Right lung (tissue), 5 donors: ENCODE results near the gene CENPT. TPM values are rescaled to one million over a fixed set of nuclear protein-coding genes. Genes with fewer than 3 reads are reported as not detected.

ENCODE experiments used
- DNase-seq, 2 donors: peaks; one replicate each; pipeline ENCODE4 v3.0.0-alpha.2; 2013
- polyA plus RNA-seq, 5 donors: library from polyadenylated mRNA; unstranded; fragments of 120-200 nt; gene quantifications; one replicate each; pipeline versions ENCODE4 v1.2.1 to v1.2.3, GENCODE V29; 2013; ENCODE audit warnings: inconsistent platforms in 1 of 5, low replicate concordance in 1 of 5; ENCODE audit not compliant: insufficient read length in 5 of 5, insufficient read depth in 1 of 5

Gene CENPT
- polyA plus RNA-seq, 5 donors, result 46.6 to 63.5 (median 55.7) TPM

DNA sequence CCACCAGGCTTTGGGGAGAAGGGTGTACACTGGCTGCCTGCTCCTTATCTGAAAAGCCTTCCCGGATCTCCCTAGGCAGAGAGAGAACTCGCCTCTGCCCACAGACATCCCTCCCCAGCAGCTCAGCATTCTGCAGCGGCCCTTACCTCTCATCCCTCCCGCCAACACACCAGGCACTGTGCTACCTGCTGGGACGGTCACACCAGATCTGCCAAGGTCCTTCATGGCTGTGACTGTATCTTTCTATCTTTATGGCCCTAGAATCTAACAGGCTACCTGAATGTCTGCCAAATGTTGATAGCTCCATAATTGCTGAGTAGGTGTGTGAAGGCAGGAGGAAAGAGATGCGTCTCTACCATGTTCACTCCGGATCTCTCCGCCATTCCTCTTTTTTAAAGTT lies 32.9 kb downstream of the CENPT start:
- no peak for DNase-seq

DNA sequence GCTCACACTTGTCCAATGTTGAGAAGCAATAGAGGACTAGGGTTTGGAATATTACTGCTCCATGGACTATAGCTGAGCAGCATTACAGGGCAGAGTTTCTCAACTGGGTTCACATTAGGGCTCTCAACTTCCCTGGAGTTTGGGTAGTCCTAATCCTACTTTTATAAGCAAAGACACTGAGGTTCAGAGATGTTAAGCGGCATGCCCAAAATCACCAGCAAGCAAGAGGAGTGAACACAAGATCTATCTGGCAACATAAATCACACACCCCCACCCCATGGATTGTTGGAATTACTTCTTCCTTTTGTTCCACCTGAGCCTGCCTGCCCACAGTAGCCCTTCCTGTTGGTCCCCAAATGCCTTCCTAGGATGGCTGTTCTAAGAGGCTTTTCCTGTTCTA lies 35.6 kb downstream of the CENPT start:
- no peak for DNase-seq

DNA sequence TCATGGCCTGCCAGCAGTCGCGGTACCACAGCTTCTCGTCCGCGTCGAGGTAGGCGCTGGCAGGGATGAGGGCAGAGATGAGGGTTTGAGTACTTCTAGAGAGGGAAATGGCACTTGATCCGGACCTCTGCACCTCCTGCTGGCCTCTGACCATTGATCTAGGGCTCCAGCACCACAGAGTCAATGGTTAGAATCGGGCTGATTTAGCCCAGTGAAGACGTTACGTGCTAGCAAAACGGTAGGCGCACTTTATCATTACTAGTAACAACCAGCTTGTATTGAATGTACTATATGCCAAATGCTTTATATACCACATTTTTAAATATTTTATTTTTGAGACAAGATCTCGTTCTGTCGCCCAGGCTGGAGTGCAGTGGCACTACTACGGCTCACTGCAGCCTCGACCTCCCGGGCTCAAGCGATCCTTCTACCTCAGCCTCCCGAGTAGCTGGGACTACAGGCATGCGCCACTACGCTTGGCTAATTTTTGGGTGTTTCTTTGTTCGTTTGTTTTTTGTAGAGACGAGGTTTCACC lies 40.3 kb downstream of the CENPT start:
- no peak for DNase-seq

DNA sequence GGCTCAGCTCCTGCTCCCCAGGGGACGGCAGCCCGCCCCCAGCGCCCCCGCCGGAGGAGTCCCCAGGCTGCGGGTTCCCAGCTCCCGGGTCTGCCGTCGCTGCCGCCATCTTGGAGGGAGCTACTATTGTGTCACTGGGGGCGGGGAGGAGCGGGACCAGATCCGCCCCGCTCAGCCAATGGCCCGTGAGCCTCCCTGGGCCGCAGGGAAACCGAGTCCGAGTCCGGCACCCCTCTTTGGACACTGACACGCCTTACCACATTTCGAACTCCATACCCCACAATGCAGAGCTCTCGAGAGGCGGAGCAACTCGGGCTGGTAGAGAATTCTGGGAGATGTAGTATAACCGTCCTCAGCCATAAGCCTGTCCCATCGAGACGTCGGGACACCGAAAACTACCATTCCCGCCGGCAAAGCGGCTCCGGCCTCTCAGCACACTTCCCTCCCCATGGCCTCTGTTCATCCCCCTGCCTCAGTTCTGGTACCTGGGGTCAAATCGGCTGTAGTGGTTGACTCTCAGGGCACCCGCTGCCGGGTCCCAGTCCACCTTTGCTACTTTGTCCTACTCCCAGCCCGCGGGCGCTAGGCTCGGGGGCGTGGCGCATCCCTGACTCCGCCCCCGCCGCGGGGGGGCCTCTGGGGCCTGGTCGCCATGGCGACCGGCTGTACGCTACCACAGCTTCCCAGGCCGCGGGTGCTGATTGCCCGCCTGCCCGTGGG lies 40.9 kb downstream of the CENPT start, which contains the start of the genes RANBP10 and TSNAXIP1:
TSS of gene RANBP10 (minus strand) at position 133 of the 720 bp plus-strand sequence. CDS start at position 109, 24 bp downstream.
TSS of gene TSNAXIP1 (plus strand) at position 462 of the 720 bp plus-strand sequence. CDS start 261 bp downstream, outside the sequence.
- peak; percentile 98 for DNase-seq

DNA sequence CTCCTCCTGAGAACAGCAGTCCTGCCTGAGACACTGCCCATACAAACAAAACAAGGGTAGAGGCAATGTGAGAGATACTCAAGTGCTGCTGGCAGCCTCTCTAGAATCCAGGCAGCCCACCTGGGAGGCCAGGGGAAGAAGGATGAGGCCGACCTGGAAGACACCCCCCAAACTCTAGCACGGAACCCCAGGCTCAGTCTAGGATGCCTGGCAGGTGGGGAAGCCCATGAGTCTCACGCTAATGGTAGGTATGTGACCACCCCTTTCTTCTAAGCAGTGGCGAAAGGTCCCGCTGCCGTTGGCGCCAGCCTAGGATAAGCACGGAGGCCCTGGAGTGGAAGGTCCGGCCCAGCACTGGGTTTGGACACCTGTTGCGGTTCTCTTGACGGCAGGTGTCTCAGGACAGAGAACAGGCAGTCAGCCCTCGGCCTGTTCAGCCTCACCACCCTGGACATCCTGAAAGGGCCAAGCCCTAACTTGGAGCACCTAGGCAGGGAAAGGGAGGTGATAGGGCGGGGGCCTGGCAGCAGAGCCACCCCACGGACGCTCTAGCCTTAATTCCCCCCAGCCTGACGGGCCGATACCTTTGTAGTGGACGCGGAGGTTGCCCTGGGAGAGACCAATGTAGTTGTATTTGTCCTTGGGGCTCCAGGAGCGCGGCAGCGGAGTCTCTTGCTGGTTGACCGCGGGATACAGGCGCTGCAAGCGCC lies 41.6 kb downstream of the CENPT start:
- no peak for DNase-seq

DNA sequence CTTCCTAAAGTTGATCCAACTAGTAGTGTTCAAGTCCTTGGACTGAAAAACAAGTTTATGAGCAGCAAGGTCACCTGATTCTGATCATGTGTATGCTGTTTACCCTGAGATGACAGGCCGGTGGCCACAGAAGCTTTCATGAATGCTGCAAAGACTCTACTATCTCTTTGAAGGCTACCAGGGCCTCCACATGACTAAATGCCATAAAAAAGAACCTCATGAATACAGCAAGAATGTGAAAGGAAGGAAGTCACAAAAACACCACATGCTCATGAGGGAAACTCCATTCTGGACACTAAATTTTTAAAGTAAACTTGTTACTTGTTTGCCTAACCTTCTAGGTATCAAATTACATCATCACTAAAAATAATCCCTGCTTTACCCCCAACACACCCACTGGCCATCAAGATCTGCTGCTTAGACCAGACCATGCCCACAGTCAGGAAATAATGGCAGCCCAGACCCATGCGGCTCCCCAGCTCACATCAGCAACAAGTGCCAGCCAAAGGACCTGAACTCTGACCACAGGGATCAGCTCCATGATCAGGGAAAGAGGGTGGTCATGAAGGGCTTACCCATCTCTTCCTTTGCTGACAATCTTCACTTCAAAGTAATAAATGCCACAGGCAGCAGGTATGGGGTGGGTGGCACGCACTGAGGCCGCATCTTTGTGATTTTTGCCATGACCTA lies 42.5 kb downstream of the CENPT start:
- DNase-seq, result no peak

DNA sequence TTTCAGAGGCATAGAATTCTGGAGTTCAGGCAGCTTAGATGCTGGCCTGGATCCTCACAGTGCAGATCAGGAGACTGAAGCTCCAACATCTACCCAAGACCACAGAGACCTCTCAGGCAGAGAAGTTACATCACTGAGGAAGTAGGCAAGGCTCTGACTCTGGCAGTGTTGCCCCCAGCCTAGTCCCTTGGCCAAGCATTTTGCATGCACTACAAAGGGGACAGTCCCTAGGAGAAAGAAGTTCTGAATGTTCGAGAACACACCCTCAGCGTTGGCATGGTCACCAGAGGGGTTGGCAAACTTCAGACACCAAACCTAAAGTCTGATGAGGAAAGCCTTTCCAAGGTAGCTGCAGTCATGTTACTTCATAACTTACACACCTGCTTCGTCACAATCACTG lies 43.6 kb downstream of the CENPT start:
- DNase-seq, result no peak

DNA sequence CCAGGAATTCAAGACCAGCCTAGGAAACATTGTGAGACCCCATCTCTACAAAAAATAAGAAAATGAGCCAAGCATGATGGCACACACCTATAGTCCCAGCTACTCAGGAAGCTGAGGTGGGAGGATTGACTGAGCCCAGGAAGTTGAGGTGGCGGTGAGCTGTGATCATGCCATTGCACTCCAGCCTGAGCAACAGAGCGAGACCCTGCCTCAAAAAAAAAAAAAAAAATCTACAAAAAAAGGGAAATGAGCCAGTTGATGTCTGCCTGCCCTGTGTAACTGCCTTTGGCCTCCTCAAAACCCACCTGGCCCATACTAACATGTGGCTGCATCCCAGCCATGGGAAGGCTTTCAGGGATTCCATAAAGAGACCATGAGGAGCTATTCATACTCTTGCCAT lies 45.6 kb downstream of the CENPT start:
- no peak for DNase-seq

DNA sequence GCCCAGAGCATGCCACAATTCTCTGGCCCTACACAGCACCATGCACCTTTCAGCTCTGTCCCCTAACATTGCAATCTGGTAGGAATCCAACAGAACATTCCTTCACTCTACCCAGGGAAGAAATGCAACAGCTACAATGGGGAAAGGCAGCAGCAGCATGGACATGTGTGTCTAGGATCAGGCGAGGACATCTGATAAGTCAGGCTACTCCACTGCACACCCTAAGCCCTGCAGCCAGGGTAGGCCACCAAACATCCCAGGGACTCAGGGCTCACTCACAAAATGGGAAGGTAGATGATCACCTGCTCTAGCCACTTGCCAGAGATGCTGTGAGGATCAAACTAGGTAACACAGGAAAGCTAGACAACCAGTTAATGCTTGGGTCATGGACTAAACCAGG lies 46.3 kb downstream of the CENPT start:
- no peak for DNase-seq

DNA sequence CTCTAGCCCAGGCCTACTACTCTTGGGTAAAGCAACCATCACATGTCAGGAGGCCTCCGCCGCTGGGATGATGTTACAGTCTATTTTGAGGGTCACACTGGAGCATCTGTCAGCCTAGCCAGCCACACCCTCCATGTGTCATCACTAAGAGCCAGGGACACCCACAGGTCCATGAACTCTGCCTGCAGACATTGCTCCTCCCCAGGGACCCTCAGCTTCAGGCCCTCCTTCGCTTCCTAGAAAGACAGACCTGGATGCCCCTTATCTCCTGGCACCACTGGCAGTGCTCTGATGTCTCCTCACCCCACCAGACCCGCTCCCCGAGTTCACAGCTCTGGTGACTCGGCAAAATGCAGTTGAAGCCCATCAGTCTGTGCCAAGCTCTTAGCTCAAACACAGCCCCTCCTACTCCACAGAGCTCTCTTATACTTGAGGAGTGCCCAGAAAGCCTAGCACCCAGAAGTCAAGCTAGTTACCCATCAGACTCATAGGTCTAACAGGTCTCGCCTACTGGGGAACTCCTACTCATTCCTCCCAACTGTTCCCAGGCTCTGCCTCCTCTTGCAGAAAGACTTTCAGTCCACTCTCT lies 47.1 kb downstream of the CENPT start:
- DNase-seq, result no peak

DNA sequence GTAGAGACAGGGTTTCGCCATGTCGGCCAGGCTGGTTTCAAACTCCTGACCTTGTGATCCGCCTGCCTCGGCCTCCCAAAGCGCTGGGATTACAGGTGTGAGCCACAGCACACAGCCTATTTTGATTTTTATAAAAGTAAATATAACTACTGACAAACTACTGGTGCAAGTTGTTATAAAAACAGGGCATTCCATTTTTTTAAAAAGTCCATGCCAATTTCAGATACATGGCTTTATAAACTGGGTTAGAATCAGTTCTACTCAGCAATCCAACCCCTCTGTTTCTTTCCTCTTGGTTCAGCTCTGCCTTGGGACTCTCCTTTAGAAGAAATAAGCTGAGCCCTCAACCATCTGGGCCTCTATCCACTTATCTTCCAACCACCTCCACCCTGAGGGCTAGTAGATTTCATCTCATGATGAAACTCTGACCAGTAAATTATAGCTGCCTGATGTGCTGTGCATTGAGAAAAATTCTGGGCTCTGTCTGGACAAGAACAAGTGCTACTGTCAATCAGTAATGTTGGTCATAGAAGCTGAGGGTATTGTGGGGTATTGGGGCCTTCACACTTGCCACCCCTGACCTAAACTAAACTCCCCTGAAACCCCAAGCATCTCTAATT lies 51.3 kb downstream of the CENPT start:
- no peak for DNase-seq

DNA sequence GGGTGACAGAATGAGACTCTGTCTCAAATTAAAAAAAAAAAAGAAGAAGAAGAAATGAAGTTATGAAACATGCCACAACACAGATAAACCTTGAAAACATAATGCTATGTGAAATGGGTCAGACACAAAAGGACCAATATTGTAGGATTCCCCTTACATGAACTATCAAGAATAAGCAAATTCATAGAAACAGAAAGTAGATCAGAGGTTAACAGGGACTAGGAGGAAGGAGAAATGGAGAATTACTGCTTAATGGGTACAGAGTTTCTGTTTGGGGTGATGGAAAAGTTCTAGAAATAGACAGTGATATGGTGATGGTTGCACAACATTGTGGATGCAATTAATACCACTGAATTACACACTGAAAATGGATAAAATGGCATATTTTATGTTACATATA lies 57.4 kb downstream of the CENPT start:
- no peak for DNase-seq

DNA sequence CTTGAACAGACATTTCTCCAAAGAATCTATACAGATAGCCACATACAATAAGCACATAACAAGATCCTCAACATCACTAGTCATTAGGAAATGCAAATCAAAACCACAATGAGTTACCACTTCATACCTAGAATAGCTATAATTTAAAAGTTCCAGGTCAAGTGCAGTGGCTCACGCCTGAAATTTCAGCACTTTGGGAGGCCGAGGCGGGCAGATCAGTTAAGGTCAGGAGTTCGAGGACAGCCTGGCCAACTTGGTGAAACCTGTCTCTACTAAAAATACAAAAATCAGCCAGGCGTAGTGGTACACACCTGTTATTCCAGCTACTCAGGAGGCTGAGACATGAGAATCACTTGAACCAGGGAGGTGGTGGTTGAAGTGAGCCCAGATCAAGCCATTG lies 61.0 kb downstream of the CENPT start:
- no peak for DNase-seq

DNA sequence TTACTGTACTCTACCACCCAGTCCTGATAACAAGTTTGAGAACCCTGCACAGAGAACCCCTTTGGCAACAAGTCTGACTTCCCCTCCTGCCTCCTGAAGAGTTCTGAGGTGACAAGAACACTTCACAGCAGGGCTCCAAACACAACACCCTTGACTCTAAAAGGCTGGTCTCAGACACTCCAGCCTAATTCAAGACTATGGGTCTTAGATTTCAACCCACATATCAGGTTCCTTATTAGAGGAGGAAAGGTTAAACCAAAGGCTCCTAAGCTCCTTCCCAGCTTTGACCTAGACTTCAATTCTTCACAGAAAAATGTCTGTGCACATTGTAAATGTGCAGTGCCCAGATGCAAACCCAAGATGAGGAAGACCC lies 64.2 kb downstream of the CENPT start:
- no peak for DNase-seq

DNA sequence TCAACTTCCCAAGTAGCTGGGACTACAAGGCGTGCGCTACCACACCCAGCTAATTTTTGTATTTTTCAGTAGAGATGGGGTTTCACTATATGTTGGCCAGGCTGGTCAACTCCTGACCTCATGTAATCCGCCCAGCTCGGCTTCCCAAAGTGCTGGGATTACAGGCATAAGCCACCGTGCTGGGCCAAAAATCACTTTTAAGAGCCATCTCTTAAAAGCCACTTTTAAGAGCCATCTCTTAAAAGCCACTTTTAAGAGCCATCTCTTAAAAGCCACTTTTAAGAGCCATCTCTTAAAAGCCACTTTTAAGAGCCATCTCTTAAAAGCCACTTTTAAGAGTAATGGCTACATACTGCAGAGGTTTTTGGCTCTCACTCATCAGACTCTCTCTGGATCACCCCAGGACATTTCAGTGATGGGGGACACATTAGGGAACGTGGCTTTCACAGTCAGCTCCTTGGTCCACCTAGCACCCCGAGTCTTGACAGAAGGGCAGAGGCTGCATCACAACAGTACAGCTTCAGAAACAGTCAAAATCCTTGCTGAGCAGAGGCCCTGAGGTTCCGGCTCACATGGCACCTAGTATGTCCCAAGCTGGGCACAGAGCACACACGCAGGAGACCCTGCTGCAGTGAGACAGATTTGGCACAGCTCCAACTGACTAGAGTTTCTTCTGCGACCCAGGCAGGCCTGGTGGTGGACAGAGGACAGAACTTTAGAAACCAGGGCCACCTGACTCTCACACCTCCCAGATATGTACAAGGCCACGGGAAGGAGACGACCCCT lies 64.7 kb downstream of the CENPT start:
- no peak for DNase-seq

DNA sequence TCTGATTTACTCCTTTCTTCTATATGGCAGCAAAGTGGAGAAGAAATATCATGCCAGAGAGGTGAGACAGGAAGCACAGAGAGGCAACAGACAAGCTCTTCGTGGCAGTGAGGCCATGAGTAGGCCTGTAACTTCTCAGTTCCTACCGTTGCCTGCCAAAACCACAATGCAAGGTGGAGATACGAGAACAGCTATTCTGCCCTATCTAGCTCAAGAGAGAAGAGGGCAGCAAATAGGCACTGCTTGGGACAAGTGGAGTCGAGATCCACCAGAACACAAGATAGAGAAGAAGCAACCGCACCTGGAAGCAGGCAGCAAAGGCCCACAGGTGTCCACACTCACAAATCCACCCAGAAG lies 66.0 kb downstream of the CENPT start:
- DNase-seq, result no peak

DNA sequence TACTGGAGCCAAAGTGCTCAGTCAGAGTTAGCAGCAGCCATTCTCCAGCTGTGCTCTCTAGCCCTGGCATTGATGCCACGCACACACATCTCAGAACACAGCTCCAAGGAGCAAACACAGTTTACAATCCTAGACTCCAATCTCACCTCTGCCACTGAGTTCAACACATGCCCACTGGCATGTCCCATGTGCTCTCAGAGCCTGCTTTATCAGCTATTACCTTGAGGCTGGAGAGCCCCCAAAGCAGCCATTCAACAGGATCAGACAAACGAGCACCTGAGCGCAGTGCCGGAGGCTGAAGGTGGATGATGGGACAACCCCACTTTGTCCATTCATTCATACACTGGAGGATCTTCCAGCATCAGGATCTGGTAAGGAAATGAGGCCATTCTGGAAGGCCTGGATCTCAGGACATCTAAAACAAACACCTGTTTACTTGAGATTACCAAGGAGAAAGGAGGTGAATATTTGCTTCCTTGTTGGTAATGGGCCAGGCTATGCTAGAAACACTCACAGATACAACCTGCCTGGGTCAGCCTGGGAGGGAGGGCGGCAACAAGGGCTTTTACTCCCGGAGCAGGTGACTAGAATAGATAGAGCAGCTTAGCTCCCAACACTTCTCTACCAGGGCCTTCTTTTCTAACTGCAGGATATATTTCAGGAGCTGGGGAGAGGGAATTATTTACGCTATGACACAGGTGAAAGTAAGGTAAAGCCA lies 66.5 kb downstream of the CENPT start:
- DNase-seq, result no peak

DNA sequence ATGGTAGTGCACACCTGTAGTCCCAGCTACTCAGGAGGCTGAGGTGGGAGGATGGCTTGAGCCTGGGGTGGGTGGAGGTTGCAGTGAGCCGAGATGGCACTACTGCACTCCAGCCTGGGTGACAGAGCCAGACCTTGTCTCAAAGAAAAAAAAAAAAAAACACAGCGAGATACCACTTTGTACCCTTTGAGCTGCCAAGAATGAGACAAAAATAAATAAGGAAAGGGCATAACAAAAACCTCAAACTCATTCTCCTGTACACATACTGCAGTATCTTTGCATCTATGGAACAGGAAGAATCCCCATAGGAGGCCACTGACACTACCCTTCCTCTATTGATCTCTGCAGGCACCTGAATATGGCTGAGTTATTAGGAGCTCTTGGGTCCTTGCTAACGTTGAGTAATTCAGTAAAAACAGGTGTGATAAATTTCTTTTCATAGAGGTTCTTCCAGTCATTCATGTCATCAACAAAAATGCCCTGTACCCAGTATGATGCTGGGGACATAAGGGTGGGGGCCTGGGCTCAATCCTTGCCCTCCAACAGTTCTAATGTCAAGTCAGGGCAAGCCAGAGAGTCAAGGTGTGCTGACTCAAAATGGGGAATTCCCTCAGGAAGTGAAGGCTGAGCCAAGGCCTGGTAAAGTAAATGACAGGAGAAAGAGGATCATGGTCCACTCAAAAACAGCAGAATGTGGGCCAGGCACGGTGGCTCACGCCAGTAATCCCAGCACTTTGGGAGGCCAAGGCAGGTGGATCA lies 68.1 kb downstream of the CENPT start:
- DNase-seq, result no peak
